ENCODE results near the gene MOSPD3.
"Not testable (repeated sequence)": the region's sequence is repeated elsewhere in the genome, so short reads cannot be mapped to it uniquely, and the experiment has no call there.

The MOSPD3 gene, protein sequence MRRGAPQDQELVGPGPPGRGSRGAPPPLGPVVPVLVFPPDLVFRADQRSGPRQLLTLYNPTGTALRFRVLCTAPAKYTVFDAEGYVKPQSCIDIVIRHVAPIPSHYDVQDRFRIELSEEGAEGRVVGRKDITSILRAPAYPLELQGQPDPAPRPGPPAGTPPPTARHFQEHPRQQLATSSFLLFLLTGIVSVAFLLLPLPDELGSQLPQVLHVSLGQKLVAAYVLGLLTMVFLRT

GRCh38 chr7:100611983-100612729 lies at the start of gene MOSPD3:
Gene MOSPD3, plus strand, starts transcription at chr7:100612540. Its CDS starts 252 bp downstream, at chr7:100612792.
- DNase-seq (ENCODE audit: low read depth): peak; percentile 91

GRCh38 chr7:100563100-100563564 lies 49.2 kb upstream of the MOSPD3 start:
- no peak for DNase-seq (ENCODE audit: low read depth)

DNA sequence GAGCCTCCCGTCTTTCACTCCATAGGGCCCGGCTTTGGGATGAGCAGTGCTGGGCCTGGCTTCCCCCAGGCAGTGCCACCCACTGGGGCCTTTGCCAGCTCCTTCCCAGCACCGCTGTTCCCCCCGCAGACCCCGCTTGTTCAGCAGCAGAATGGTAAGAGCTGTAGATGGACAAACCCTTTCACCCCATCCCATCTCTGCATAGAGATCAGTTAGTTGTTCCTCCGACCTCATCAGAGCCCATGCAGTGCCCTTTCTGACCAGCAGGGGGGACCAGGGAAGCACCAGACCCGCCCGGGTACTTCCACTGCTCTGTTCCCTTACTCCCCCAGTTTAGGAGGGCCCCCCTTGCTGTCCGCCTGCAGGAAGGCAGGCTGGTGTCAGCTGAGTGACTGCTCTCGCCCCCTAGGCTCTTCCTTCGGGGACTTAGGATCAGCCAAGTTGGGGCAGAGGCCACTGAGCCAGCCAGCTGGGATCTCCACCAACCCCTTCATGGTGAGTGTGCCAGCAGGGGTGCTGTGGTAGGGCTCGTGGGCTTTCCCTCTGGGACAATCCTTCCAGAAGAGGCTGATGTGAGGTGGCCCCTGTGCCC lies 48.4 kb upstream of the MOSPD3 start:
- DNase-seq (ENCODE audit: low read depth): no peak

DNA sequence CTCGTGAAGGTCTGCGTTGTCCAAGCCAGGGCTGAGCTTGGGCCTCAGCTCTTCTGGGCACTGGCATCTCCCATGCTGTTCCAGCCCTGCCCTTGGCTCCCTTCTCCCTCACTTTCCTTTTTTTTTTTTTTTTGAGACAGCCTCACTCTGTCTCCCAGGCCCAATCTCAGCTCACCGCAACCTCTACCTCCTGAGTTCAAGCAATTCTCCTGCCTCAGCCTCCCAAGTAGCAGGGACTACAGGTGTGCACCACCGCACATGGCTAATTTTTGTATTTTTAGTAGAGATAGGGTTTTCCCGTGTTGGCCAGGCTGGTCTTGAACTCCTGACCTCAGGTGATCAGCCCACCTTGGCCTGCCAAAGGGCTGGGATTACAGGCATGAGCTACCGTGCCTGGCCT lies 47.9 kb upstream of the MOSPD3 start:
- DNase-seq (ENCODE audit: low read depth): not testable (repeated sequence)

DNA sequence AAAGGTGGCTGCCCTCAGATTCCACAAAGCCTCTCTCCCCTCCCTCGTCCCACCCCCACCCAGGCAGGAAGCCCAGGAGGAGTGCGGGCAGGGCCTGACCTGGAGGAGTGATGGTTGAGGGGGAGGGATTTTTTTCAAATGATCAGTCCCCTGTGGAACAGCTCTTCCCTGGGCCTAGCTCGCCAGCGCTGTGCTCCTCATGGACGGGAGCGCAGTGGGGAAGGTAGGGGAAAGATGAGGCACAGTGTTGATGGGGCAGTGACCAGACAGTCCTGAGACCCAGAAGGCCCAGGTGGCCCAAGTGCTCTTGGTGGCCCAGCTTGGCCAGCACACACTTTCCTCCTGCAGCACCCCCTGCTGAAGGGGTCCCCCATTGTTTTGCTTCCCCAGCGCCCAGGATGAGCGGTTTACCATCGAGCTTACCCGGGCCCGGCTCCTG lies 47.2 kb upstream of the MOSPD3 start:
- no peak for DNase-seq (ENCODE audit: low read depth)

DNA sequence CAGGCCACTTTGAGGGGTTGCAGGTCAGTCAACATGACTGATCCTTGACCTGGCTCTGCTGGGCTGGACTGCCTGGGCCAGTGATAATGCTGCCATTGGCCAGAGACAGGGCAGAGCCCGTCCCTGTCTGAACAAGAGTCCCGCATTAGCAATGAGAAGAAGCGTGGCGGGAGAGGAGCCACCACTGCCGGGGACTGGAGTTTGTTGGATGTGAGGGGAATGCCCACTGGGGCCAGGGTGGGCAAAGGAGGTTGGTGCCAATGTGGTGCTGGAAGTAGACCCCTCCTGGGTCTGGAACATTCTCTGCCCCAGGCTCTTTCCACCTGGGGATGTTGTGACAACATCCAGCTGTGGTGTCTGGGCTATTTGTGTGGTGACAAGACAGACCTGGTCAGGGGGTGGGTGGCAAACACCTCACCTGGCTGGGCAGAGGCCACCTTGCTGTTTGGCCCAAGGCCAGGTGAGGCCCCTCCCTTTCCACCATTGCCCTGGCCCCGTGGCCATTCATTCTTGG lies 46.3 kb upstream of the MOSPD3 start:
- no peak for DNase-seq (ENCODE audit: low read depth)

- DNase-seq (ENCODE audit: low read depth): no peak
These were observed 45.2 kb upstream of the MOSPD3 start for GRCh38 chr7:100567031-100567730.

- DNase-seq (ENCODE audit: low read depth): no peak
These were observed 44.6 kb upstream of the MOSPD3 start for GRCh38 chr7:100567751-100568175.

- DNase-seq (ENCODE audit: low read depth): no peak
These were observed 44.0 kb upstream of the MOSPD3 start for GRCh38 chr7:100568176-100568895.

GRCh38 chr7:100568896-100569844 lies 43.2 kb upstream of the MOSPD3 start:
- DNase-seq (ENCODE audit: low read depth): no peak

- DNase-seq (ENCODE audit: low read depth): no peak
These were observed 41.1 kb upstream of the MOSPD3 start for GRCh38 chr7:100570954-100571828.

DNA sequence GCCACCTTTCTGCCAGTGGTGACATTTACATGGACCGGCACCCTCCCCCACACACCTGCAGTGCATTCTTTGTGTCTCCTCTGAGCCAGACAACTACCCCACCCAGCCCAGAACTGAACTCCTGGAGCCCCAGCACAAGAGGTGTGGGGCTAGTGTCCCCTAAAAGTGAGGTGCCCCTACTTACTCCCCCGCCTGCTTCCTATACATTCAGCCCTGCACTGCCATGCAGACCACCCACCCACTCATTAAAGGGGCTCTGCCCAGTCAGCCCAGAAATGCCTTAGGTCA lies 40.6 kb upstream of the MOSPD3 start:
- DNase-seq (ENCODE audit: low read depth): no peak

DNA sequence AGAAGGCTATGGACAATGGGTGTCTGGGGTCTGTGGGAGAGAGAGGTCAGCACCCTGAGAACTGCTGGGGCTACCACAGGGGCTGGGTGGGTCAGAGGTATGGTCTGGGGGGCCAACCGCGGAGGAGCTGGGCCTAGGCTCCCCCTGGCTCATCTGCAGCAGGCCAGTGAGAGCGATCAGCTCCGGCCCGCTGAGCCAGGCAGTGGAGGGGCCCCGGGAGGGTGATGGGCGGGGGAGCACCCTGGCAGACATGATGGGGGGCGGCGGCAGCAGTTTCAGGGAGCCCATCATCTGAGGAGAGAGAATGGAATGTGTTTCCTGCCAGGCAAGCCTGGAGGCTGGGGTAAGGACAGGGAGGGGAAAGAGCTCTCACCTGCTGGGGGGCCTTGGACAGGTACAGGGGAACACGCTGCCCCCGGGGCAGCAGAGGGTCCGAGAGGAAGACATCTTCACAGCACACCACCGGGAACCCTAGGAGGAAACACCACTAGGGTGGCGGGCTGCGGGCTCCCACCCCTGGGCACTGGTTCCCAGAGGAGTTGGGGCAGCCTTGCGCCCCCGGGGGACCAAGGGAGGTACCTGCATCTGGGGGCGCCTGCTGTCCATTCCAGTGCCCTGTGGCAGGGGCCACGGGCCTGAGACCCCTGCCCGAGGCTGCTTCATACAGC lies 39.9 kb upstream of the MOSPD3 start:
- no peak for DNase-seq (ENCODE audit: low read depth)

DNA sequence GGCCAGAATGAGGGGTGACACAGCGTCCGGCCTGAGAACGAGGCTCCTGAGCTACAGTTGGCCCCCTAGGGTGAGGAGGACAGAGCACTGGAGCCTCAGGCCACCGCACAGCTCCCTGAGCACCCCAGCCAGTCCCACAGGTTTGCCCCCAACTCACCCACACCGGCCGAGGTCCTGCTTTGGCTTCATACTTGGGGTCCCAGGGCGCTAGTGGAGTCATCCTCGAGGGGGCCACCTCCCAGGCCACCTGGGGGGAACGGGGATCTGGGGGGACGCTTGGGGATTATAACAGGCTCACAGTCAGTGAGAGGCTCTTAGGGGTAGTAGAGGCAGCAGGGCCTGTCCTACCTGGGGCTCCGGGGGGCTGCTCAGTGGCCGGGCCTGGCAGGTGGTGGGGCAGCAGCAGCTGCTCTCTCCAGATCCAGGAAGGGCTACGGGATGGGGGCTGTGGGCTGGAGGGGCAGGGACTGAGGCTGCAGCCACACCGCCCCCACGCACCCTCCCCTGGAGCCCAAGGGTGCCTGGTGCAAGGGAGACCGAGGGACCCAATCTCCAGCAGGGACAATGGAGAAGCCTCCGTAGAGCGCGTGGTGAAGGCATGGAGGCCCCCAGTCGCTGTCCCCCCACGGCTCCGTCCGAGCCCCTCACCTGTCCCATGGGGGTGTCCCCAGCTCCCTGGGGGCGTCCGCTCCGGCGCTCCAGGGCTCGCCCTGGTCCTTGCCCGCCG lies 39.2 kb upstream of the MOSPD3 start:
- DNase-seq (ENCODE audit: low read depth): no peak

DNA sequence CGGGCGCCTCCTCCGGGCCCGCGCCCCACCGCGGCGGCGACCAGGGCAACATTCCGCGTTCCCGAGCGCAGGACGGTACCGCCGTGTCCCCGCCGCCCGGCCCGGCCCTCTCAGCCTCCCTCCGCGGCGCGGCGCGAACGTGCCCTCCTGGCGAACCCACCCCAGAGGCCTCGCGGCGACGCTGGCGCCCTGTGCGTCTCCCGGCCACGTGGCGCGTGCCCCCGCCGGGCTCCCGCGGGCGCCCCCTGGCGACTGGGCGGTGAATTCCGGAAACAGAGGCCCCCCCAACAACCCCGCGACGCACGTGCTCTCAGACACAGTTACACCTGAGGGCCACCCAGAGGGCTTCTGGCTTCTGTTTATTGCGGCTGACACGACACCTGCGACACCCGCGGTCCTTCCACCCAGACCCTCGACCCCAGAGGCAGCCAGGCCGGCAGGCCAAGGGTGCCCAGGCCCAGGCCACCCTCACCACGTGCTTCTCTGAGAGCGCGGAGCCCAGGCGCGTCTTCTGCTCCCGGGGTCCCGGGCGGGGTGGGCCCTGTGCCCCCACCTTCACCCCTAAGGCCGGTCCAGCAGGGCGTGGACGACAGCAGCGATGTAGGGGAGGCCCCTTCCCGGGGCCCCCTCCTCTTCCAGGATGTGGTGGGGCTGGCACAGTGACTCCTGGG lies 38.5 kb upstream of the MOSPD3 start, which contains the start of gene SAP25:
TSS of gene SAP25 (minus strand) at position 210 of the 671 bp plus-strand sequence. CDS start at position 52, 158 bp downstream.
- DNase-seq (ENCODE audit: low read depth): no peak

DNA sequence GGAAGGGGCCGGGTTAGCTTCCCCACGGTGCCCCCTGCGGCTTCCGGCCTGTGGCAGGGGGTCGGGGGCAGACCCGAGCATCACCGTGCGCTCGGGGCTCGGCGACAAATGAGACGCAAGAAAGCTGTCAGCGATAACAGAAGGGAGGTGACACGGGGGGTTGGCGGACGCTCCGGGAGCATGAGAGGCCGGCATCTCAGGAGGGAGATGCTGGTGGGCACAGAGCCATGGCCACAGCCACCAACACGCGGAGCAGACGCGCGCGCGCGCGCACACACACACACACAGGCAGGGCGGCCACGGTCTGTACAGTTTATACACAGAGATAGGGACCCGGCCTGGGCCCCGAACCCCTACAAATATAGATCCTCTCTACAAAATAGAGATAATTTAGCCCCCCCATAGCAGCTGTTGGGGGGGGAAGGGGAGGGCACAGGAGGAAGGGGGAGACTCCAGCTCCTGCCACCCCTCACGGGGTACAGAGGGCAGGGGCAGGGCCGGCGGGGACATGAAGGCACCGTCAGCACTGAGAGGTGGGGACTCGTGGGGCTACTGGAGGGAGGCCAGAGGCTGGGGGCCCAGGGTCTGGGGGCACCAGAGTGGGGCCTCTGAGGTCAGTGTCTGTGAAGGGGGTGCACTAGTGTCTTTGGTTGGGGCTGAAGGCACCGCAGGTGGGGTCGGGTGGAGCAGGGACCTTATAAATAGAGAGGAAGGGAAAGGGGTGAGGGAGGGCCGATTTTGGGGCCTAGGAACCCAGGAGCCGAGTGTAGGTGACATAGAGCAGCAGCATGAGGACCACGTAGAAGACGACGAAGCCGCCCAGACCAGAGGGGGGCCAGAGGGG lies 37.8 kb upstream of the MOSPD3 start:
- no peak for DNase-seq (ENCODE audit: low read depth)

- DNase-seq (ENCODE audit: low read depth): no peak
These were observed 37.1 kb upstream of the MOSPD3 start for GRCh38 chr7:100575206-100575631.

Data from HS-27A (cell line).